GM23338 (cell line): ENCODE results near the gene NRCAM.

Experiments used
- CTCF ChIP-seq, 2 experiments: fragments of 200-600 bp in 1 of 2; sonication (generic) in 1 of 2; conservative IDR thresholded peaks; 2 replicates each; pipeline versions ENCODE4 v1.5.1 to v1.6.1; 2016 to 2017; ENCODE audit warnings: antibody characterized with exemption in 2 of 2, low read depth in 2 of 2, mild to moderate bottlenecking in 2 of 2, moderate library complexity in 1 of 2
- ETS1 ChIP-seq: IDR thresholded peaks from 2 replicates; pipeline ENCODE4 v1.6.1; 2016; ENCODE audit warnings: antibody characterized with exemption
- EZH2 ChIP-seq: fragments of 200-600 bp; sonication (generic); IDR thresholded peaks from one replicate; pipeline ENCODE4 v1.8.0; 2017; ENCODE audit warnings: antibody characterized with exemption, mild to moderate bottlenecking, low read depth; ENCODE audit not compliant: unreplicated experiment
- POLR2AphosphoS5 ChIP-seq: IDR thresholded peaks from 2 replicates; pipeline ENCODE4 v1.6.1; 2016; ENCODE audit warnings: antibody characterized with exemption, low read depth
- REST ChIP-seq: IDR thresholded peaks from one replicate; pipeline ENCODE4 v1.6.1; 2018; ENCODE audit warnings: antibody characterized with exemption; ENCODE audit not compliant: unreplicated experiment

GRCh38 chr7:108267615-108268014 lies 188.6 kb downstream of the NRCAM start:
- TF ChIP-seq CTCF (conservative IDR thresholded peaks at IDR 0.05; ENCODE audit: low read depth in 2 of 2) (no peak), POLR2AphosphoS5 (no peak), ETS1 (no peak), EZH2 (no peak), REST (no peak)
